GM19463 (cell line): ENCODE data around the gene MTF2.
"Not testable (repeated sequence)": the region's sequence is repeated elsewhere in the genome, so short reads cannot be mapped to it uniquely, and the experiment has no call there.

Source experiments
- ATAC-seq: cut with Tn5 transposase; IDR thresholded peaks from one replicate; pipeline ENCODE4 v1.9.1; 2021; ENCODE audit warnings: mild to moderate bottlenecking, moderate library complexity; ENCODE audit not compliant: unreplicated experiment

Gene MTF2

GRCh38 chr1:93137604-93138292 lies 58.7 kb downstream of the MTF2 start:
- ATAC-seq = no peak

GRCh38 chr1:93140106-93140505 lies 61.0 kb downstream of the MTF2 start:
- ATAC-seq = no peak

- no peak for ATAC-seq
These were observed 63.1 kb downstream of the MTF2 start for GRCh38 chr1:93142161-93142560.

- peak; percentile 73 for ATAC-seq
These were observed 64.1 kb downstream of the MTF2 start for GRCh38 chr1:93143136-93143535.

- no peak for ATAC-seq
These were observed 64.7 kb downstream of the MTF2 start for GRCh38 chr1:93143769-93144168.

- no peak for ATAC-seq
These were observed 68.9 kb downstream of the MTF2 start for GRCh38 chr1:93148001-93148400.

- no peak for ATAC-seq
These were observed 71.6 kb downstream of the MTF2 start for GRCh38 chr1:93150729-93151128.

- no peak for ATAC-seq
These were observed 72.4 kb downstream of the MTF2 start for GRCh38 chr1:93151474-93151873.

GRCh38 chr1:93152835-93153234 lies 73.8 kb downstream of the MTF2 start:
- ATAC-seq = no peak

- no peak for ATAC-seq
These were observed 75.8 kb downstream of the MTF2 start for GRCh38 chr1:93154898-93155297.

GRCh38 chr1:93155335-93155734 lies 76.3 kb downstream of the MTF2 start:
- ATAC-seq = no peak

GRCh38 chr1:93159337-93159736 lies 80.3 kb downstream of the MTF2 start:
- ATAC-seq = no peak

- not testable (repeated sequence) for ATAC-seq
These were observed 84.2 kb downstream of the MTF2 start for GRCh38 chr1:93163314-93163713.

- ATAC-seq = no peak
These were observed 85.7 kb downstream of the MTF2 start for GRCh38 chr1:93164816-93165215.

- not testable (repeated sequence) for ATAC-seq
These were observed 86.8 kb downstream of the MTF2 start for GRCh38 chr1:93165895-93166294.

- no peak for ATAC-seq
These were observed 87.9 kb downstream of the MTF2 start for GRCh38 chr1:93167006-93167405.

- ATAC-seq = not testable (repeated sequence)
These were observed 91.1 kb downstream of the MTF2 start for GRCh38 chr1:93170141-93170678.

- ATAC-seq = no peak
These were observed 92.5 kb downstream of the MTF2 start for GRCh38 chr1:93171549-93172034.

GRCh38 chr1:93172778-93173177 lies 93.7 kb downstream of the MTF2 start:
- no peak for ATAC-seq

GRCh38 chr1:93174638-93175037 lies 95.6 kb downstream of the MTF2 start:
- ATAC-seq = not testable (repeated sequence)

- no peak for ATAC-seq
These were observed 98.9 kb downstream of the MTF2 start for GRCh38 chr1:93177991-93178390.

- ATAC-seq = no peak
These were observed 99.3 kb downstream of the MTF2 start for GRCh38 chr1:93178418-93178817.
